K562 (cell line): Measurements from ENCODE around the gene BEST3.

Experiments used
- CTCF ChIP-seq, 3 experiments: IDR thresholded peaks in 2 of 3; conservative IDR thresholded peaks in 1 of 3; 2 replicates each; pipeline ENCODE4 v1.5.1; 2011 to 2012; ENCODE audit warnings: low read length in 3 of 3, mild to moderate bottlenecking in 3 of 3, control low read depth in 2 of 3, improper control_type of control experiment in 1 of 3, inconsistent platforms in 1 of 3, low read depth in 1 of 3, mixed read lengths in 1 of 3, moderate library complexity in 1 of 3; ENCODE audit not compliant: insufficient read depth in 2 of 3
- POLR2AphosphoS5 ChIP-seq: IDR thresholded peaks from 2 replicates; pipeline ENCODE4 v1.6.1; 2011; ENCODE audit warnings: mild to moderate bottlenecking, low read depth, low read length, moderate library complexity; ENCODE audit not compliant: control insufficient read depth, insufficient read depth
- RNF2 ChIP-seq: sonication (generic); IDR thresholded peaks from 2 replicates; pipeline ENCODE4 v1.6.1; 2016
- ZNF197 ChIP-seq: fragments of 200-800 bp; sonication (Bioruptor generic); IDR thresholded peaks from 2 replicates; pipeline ENCODE4 v1.6.1; 2016; ENCODE audit warnings: low read depth, missing genetic modification characterization, missing compliant biosample characterization

DNA sequence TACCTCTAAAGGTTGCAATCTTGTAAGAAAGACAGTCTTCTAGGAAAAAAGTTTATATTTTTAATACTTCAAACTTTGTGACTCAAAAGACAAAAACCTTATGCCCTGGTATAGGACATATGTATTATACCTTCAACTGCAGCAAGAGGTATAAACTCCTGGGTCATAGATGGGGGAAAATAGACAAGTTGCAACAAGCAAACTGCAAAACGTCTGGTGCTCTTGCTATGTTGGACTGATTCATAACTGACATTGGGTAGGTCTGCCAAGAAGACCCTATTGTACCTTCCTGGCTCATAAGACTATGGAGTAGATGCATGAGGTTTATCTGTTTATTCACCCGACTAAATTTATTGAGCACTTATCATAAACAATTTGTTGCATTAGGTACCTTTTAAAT is 40.9 kb downstream of the BEST3 start:
- TF ChIP-seq RNF2, result no peak
- no peak for TF ChIP-seq CTCF (IDR thresholded peaks at IDR 0.05 in 2 of 3, conservative IDR thresholded peaks at IDR 0.05 in 1 of 3; ENCODE audit: insufficient read depth in 2 of 3, low read depth in 1 of 3, low read length in 3 of 3)
- TF ChIP-seq ZNF197, result no peak
- no peak for TF ChIP-seq POLR2AphosphoS5
